ENCODE data around the gene KLC1.
A peak's percentile ranks its signal among the peaks of the same experiment; 100 is the strongest.

KLC1 gene

DNA sequence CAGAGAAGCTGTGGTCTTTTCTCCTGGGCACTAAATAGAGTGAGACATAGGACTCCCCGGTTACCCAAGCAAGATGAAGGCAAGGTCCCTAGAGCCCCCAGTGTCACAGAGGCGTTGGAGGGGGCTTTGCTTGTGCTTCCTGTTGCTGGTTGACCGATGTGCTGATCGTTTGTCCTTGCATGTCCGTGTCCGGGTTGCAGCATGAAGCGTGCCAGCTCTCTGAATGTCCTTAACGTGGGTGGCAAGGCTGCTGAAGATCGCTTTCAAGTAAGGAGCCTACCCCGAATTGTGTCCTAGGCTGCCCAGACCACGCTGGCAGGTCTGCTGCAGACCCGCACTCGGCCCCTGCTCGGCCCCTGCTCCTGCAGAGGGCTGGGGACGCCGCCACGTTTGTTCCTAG, 63.1 kb downstream of the KLC1 start:
- peak; percentile 37 for DNase-seq (ENCODE audit: low spot score)
- TF ChIP-seq, protein P1, sequence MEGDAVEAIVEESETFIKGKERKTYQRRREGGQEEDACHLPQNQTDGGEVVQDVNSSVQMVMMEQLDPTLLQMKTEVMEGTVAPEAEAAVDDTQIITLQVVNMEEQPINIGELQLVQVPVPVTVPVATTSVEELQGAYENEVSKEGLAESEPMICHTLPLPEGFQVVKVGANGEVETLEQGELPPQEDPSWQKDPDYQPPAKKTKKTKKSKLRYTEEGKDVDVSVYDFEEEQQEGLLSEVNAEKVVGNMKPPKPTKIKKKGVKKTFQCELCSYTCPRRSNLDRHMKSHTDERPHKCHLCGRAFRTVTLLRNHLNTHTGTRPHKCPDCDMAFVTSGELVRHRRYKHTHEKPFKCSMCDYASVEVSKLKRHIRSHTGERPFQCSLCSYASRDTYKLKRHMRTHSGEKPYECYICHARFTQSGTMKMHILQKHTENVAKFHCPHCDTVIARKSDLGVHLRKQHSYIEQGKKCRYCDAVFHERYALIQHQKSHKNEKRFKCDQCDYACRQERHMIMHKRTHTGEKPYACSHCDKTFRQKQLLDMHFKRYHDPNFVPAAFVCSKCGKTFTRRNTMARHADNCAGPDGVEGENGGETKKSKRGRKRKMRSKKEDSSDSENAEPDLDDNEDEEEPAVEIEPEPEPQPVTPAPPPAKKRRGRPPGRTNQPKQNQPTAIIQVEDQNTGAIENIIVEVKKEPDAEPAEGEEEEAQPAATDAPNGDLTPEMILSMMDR (IDR thresholded peaks at IDR 0.05; ENCODE audit: extremely low read depth, missing control alignments), result no peak

DNA sequence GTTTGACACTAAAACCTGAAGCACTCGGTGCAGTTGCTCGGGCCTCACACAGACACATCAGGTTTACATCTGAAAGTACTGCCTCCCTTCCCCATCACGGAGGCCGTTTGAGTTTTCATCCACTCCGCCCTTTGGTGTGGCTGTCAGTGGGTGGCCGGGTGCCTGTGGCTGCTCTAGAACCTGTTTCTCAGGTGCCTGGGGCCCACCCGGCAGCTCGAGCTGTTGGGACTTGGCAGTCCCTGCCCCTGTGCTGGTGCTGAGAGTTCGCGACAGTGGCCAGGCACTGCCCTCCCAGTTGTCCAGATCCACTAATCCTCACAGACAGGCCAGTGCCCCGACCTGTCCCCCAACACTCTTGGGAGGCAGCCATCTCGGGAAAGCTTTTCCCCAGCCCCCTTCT, 63.9 kb downstream of the KLC1 start:
- TF ChIP-seq, protein P1 (IDR thresholded peaks at IDR 0.05; ENCODE audit: extremely low read depth, missing control alignments), result no peak
- DNase-seq (ENCODE audit: low spot score), result peak; percentile 17

DNA sequence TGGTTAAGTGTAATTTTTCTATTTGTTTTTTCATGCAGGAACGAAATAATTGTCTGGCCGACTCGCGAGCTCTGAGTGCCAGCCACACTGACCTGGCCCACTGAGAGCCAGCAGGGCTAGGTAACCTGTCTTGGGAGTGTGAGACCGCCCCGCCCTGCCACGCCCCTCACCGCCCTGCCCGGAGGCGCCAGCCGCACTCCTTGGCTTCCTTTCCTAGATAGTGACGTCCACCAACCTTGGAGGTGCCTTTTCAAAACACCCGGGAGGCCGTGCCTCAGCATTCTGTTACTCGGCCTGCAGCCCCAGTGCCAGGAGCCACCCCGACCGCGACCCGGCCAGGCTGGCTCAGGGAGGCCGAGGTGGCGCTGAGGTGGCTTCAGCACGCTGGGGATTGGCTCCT, 64.5 kb downstream of the KLC1 start:
- TF ChIP-seq, protein P1 (IDR thresholded peaks at IDR 0.05; ENCODE audit: extremely low read depth, missing control alignments), result no peak
- DNase-seq (ENCODE audit: low spot score), result no peak

DNA sequence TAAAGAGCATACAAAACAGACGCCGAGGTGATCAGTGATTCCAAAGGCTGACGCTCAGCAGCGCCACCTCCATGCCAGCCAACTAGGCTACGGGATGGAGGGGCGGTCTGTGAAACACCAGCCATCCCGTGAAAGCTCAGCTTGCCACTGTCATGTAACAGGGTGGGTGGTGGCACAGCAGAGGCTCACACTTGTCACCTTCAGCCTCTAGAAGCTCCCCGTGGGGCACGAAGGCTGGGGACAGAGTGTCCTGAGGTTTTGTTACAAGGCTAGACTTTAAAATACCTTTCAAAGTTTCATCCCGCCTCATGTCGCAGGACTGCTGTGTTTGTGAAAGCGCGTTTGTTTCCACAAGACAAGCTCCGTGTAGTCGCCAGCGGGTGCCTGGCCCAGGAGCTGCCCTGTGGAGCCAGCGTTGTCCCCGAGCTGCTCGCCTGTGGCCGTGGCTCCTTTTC, 65.6 kb downstream of the KLC1 start:
- TF ChIP-seq, protein P1 (IDR thresholded peaks at IDR 0.05; ENCODE audit: extremely low read depth, missing control alignments), result no peak
- DNase-seq (ENCODE audit: low spot score), result no peak

DNA sequence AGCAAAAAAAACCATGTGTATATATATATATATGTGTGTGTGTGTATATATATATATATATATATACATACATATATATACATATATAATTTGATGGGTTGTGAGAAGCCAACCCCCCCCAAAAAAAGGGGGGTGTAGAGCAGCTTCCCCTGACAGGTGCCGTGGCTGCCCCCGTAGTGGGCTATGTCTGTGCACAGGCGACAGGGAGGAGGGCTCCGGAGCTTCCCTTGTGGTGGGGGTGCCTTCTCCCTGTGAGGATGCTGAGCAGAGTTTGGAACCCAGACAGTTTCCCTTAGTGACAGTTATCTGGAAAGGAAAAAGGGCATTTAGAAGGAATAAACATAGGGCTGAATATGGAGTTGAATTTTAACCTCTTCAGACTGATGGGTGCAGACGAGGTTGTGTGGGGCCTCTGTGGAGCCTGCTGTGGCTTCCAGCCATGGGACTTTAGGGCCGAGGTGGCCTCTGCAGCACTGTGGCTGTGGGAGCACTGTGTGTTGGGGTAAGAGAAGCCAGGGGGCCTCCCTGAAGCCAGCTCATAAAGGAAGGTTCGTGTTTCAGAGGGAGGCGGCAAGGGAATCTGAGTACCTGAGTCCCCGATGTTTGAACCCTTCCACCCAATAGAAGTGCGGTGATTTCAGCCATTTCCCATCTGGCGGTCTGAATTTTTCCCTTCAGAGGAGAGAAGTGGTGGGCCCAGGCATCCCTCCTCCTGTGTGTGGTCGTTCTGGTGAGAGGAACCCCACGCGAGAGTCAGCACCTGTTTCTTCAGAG, 66.5 kb downstream of the KLC1 start:
- no peak for DNase-seq (ENCODE audit: low spot score)
- TF ChIP-seq, protein P1 (IDR thresholded peaks at IDR 0.05; ENCODE audit: extremely low read depth, missing control alignments), result no peak

DNA sequence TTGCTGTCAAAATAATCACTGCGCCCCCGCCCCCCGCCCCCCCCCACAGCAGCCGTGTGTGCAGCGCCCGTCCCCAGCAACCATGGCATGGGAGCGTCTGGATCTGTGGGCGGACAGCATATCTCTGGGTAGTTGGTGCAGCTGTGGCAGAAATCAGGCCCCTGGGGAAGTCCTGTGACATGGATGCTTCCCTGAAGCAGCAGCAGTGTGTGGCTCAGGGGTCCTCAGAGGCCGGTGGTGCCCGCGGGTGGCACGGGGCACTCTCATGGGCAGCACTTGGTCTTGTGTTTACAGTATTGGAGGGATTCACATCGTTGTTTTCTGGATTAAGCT, 67.0 kb downstream of the KLC1 start:
- DNase-seq (ENCODE audit: low spot score), result no peak
- TF ChIP-seq, protein P1 (IDR thresholded peaks at IDR 0.05; ENCODE audit: extremely low read depth, missing control alignments), result no peak

DNA sequence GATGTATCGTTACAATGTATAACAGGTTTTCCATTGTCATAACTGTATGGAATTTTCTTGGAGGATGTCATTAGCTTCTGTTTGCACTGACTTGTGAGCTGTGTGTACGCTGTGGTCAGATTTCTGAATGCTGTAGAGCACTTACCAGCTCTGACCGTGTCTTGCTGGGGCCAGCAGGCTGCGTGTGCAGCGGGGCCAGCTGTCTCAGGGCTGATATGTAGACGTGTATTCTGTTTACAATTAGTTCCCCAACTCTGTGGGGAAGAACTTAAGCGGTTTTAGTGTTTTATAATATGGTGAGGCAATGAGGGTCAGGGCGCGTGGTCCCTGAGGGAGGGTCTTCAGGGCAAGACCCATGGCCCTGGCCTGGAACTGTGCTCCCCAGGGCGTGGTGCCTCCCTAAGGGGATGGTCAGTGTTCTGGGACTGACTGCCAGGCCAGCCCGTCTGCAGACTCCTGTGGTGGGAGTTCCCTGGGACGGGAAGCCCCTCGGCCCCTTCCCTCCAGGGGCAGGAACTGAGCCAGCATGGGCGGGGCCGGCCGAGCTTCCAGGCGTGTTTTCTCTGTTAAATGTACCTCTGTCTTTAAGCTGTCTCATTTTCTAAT, 67.6 kb downstream of the KLC1 start:
- no peak for DNase-seq (ENCODE audit: low spot score)
- TF ChIP-seq, protein P1 (IDR thresholded peaks at IDR 0.05; ENCODE audit: extremely low read depth, missing control alignments), result no peak
